ENCODE data around the gene ITGA5. TPM values are rescaled to one million over a fixed set of nuclear protein-coding genes. Genes with fewer than 3 reads are reported as not detected.

ITGA5 gene
- total and polyA plus RNA-seq, 9 of the 15 experiments (the other 6 are each of a cell fraction or from before 2014, with no cell fraction given): 9.1 to 82.1 (median 47.4) TPM

DNA sequence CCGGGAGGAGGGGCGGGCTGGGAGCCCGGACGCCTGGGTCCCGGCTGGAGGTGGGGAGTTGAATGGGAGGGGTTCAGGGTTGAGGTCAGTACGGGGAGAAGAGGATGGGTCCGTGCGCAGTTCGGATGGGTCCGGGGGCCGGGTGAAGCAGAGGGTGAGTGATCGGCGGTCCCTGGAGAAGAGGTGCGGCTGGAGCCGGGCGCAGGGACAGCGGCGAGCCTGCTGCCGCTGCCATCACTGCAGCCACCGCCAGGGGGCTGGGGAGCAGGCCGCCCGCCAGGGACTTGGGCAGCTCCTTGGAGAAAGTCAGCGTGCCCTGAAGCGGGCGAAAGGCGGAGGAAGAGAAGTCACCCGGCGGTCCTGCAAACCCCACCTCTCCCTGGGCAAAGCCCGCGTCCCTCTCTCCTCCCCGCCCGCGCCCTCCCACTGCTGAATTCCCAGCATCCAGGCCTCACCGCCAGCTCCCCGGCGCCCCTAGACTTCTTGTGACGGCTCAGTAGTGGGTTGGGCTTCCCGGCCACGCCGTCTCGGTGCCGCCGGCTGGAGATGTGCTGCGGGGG, 48.8 kb downstream of the ITGA5 start (continued):
- TF ChIP-seq FOXO4 (CRISPR knock-in tag; IDR thresholded peaks at IDR 0.05): no peak
- TF ChIP-seq ZNF347 (CRISPR knock-in tag; IDR thresholded peaks at IDR 0.05; ENCODE audit: low read depth): no peak
- 0 out of 2 replicates have a peak, but pooled peaks have one; percentile 8 for TF ChIP-seq RAD51 (IDR thresholded peaks at IDR 0.05; ENCODE audit: borderline replicate concordance, low read depth)
- peak; percentile 79; the same call in 1 of the 2 replicates for TF ChIP-seq ZBTB7A (IDR thresholded peaks at IDR 0.05; ENCODE audit: borderline replicate concordance, control insufficient read depth, low read depth, low read length)
- TF ChIP-seq MCM3 (IDR thresholded peaks at IDR 0.05): no peak
- no peak for TF ChIP-seq ATF1 (CRISPR knock-in tag; IDR thresholded peaks at IDR 0.05)
- no peak for TF ChIP-seq ATF1 (tag; IDR thresholded peaks at IDR 0.05)
- TF ChIP-seq, protein P1, sequence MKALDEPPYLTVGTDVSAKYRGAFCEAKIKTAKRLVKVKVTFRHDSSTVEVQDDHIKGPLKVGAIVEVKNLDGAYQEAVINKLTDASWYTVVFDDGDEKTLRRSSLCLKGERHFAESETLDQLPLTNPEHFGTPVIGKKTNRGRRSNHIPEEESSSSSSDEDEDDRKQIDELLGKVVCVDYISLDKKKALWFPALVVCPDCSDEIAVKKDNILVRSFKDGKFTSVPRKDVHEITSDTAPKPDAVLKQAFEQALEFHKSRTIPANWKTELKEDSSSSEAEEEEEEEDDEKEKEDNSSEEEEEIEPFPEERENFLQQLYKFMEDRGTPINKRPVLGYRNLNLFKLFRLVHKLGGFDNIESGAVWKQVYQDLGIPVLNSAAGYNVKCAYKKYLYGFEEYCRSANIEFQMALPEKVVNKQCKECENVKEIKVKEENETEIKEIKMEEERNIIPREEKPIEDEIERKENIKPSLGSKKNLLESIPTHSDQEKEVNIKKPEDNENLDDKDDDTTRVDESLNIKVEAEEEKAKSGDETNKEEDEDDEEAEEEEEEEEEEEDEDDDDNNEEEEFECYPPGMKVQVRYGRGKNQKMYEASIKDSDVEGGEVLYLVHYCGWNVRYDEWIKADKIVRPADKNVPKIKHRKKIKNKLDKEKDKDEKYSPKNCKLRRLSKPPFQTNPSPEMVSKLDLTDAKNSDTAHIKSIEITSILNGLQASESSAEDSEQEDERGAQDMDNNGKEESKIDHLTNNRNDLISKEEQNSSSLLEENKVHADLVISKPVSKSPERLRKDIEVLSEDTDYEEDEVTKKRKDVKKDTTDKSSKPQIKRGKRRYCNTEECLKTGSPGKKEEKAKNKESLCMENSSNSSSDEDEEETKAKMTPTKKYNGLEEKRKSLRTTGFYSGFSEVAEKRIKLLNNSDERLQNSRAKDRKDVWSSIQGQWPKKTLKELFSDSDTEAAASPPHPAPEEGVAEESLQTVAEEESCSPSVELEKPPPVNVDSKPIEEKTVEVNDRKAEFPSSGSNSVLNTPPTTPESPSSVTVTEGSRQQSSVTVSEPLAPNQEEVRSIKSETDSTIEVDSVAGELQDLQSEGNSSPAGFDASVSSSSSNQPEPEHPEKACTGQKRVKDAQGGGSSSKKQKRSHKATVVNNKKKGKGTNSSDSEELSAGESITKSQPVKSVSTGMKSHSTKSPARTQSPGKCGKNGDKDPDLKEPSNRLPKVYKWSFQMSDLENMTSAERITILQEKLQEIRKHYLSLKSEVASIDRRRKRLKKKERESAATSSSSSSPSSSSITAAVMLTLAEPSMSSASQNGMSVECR (CRISPR knock-in tag; IDR thresholded peaks at IDR 0.05): no peak; the same call in 1 of the 2 replicates
- peak; percentile 83 for TF ChIP-seq GATAD2B (IDR thresholded peaks at IDR 0.05; ENCODE audit: borderline replicate concordance)
- no peak for TF ChIP-seq HOMEZ (CRISPR knock-in tag; IDR thresholded peaks at IDR 0.05)
- no peak for TF ChIP-seq PYGO2 (tag; IDR thresholded peaks at IDR 0.05)
